GM19193 (cell line): ENCODE data around the gene HSPA2.

Experiments
- POLR2A ChIP-seq: IDR thresholded peaks from 4 replicates; pipeline ENCODE4 v1.6.1; 2011; ENCODE audit not compliant: insufficient read depth, insufficient read length; ENCODE audit errors: extremely low read depth

Gene HSPA2

GRCh38 chr14:64541972-64542835 is 1.7 kb downstream of the HSPA2 start:
- no peak for TF ChIP-seq POLR2A

- TF ChIP-seq POLR2A, result no peak
Measured at GRCh38 chr14:64542836-64543201, 2.3 kb downstream of the HSPA2 start.

- TF ChIP-seq POLR2A, result no peak
Measured at GRCh38 chr14:64544607-64545312, 4.2 kb downstream of the HSPA2 start.

GRCh38 chr14:64549016-64549415 is 8.5 kb downstream of the HSPA2 start:
- TF ChIP-seq POLR2A, result no peak

GRCh38 chr14:64549791-64550620 is 9.5 kb downstream of the HSPA2 start, which contains the start of gene PPP1R36:
PPP1R36 (plus strand) TSS chr14:64549961; CDS start chr14:64549998, 37 bp downstream.
- no peak for TF ChIP-seq POLR2A

- TF ChIP-seq POLR2A, result no peak
Measured at GRCh38 chr14:64550621-64551333, 10.2 kb downstream of the HSPA2 start.

- TF ChIP-seq POLR2A, result no peak
Measured at GRCh38 chr14:64554556-64554955, 14.0 kb downstream of the HSPA2 start.

GRCh38 chr14:64556526-64556925 is 16.0 kb downstream of the HSPA2 start:
- no peak for TF ChIP-seq POLR2A

- no peak for TF ChIP-seq POLR2A
Measured at GRCh38 chr14:64561631-64562030, 21.1 kb downstream of the HSPA2 start.

- no peak for TF ChIP-seq POLR2A
Measured at GRCh38 chr14:64562436-64562835, 21.9 kb downstream of the HSPA2 start.

- TF ChIP-seq POLR2A, result no peak
Measured at GRCh38 chr14:64563696-64564095, 23.2 kb downstream of the HSPA2 start.

- TF ChIP-seq POLR2A, result no peak
Measured at GRCh38 chr14:64566651-64567122, 26.1 kb downstream of the HSPA2 start.

- no peak for TF ChIP-seq POLR2A
Measured at GRCh38 chr14:64569138-64569631, 28.6 kb downstream of the HSPA2 start.
